Keratinocyte (primary cell): ENCODE results near the gene IP6K2.
"Not testable (repeated sequence)": the region's sequence is repeated elsewhere in the genome, so short reads cannot be mapped to it uniquely, and the experiment has no call there.

ENCODE experiments used
- EZH2 ChIP-seq: IDR thresholded peaks from one replicate; pipeline ENCODE4 v1.6.1; 2012; ENCODE audit warnings: inconsistent platforms, mild to moderate bottlenecking, low read length, moderate library complexity
- TF ChIP-seq, protein P1 (sequence below), 3 experiments: IDR thresholded peaks in 1 of 3; conservative IDR thresholded peaks in 1 of 3; optimal IDR thresholded peaks in 1 of 3; 2 replicates in 2 of 3; 3 replicates in 1 of 3; pipeline versions ENCODE3 to v1.5.1; 2011; ENCODE audit warnings: low read length in 3 of 3, mild to moderate bottlenecking in 3 of 3, moderate library complexity in 2 of 3, control low read depth in 1 of 3, inconsistent platforms in 1 of 3; ENCODE audit not compliant: insufficient read depth in 2 of 3; ENCODE audit errors: extremely low read depth in 1 of 3

DNA sequence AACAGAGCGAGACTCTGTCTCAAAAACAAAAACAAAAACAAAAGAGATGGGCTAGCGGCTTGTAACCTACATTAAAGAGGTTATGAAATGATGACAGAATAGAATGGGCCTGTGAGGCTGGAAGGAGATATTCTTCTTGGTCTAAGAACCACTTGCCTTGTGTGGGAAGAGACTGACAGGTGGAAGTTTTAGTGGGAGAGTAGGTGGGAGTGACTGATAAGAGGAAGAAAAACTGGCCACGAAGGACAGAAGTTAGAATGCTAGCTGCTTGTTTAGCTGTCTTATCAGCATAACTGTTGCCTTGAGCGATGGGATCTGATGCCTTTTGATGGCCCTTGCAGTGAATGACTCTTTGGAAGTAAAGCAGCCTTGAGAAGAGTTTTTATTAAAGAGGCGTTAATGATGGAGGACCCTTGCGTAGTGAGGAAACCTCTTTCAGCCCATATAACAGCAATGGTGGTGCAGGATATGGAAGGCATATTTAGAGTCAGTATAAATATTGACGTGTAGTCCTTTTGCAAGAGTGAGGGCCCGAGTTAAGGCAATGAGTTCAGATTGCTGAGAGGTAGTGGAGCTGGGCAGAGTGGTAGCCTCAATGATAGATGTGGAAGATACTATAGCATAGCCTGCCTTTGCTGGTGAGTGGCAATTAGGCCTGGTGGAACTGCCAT is 8.3 kb upstream of the IP6K2 start:
- TF ChIP-seq, protein P1, sequence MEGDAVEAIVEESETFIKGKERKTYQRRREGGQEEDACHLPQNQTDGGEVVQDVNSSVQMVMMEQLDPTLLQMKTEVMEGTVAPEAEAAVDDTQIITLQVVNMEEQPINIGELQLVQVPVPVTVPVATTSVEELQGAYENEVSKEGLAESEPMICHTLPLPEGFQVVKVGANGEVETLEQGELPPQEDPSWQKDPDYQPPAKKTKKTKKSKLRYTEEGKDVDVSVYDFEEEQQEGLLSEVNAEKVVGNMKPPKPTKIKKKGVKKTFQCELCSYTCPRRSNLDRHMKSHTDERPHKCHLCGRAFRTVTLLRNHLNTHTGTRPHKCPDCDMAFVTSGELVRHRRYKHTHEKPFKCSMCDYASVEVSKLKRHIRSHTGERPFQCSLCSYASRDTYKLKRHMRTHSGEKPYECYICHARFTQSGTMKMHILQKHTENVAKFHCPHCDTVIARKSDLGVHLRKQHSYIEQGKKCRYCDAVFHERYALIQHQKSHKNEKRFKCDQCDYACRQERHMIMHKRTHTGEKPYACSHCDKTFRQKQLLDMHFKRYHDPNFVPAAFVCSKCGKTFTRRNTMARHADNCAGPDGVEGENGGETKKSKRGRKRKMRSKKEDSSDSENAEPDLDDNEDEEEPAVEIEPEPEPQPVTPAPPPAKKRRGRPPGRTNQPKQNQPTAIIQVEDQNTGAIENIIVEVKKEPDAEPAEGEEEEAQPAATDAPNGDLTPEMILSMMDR (optimal IDR thresholded peaks at IDR 0.05 in 1 of 3, IDR thresholded peaks at IDR 0.05 in 1 of 3, conservative IDR thresholded peaks at IDR 0.05 in 1 of 3; ENCODE audit: extremely low read depth in 1 of 3, insufficient read depth in 2 of 3, low read length in 3 of 3) = not testable (repeated sequence)
- not testable (repeated sequence) for TF ChIP-seq EZH2
